GM19238 (cell line): ENCODE data around the gene BCL6.
A peak's percentile ranks its signal among the peaks of the same experiment; 100 is the strongest.

Experiments used
- DNase-seq: peaks from one replicate; pipeline ENCODE4 v3.0.0; 2011; ENCODE audit warnings: low spot score; ENCODE audit not compliant: insufficient read length

Gene BCL6

DNA sequence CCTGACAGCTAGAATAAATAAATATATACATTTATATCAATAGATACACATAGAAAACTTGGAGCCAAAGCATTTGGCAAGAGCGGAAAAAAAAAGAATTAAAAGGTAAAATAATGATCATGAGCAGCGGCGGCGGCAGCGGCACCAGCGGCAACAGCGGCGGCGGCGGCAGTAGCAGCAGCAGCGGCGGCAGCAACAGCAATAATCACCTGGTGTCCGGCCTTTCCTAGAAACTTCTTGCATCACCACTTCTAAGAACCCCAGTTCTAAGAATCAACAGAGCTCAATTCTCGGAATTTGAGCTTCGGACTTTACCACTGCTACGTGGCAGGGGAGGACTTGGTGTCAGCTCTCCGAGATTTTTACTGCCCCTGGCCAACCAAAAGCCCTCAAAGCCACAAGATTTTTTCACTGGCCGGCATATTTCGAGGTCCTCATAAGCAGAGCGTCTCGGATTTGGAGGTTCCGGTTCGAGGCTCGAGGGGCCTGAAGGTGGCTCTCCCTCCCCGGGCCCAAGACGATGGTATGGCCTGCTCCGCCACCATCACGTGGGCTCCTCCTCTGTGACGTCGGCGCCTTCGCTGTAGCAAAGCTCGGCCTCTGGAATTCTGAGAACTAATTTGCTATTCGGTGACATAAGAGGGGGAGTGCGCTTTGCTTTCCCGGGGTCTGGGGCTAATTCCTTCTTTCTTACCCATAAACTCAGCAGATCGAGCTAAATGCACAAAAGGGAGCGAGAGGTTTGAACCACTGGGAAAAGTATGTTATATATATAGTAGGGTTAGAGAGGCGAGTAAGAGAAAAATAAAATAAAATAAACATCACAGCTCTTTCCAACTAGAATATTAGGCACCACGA is at the start of gene BCL6:
Gene BCL6, minus strand, starts transcription at position 268 of the 858 bp plus-strand sequence. CDS start 11,775 bp downstream, outside the sequence.
- peak; percentile 42 for DNase-seq

DNA sequence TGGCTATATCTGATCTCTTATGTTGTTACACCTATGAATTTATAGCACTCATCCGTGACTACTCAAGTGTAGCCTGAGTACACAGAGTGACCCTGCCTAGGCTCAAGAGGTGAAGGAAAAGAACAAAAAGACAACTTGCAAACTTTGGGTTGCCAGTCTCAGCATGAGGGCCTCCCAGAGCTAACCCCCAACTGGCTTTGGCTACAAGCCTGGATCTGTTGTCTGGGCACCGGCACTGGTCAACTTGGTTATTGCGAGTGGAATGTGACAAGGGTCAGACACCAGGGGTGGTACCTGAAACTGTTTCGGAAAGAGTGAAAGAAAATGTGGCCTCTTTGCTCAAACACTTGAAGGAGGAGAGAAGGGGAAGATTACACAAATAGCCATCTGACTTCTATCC is 49.5 kb upstream of the BCL6 start:
- no peak for DNase-seq

DNA sequence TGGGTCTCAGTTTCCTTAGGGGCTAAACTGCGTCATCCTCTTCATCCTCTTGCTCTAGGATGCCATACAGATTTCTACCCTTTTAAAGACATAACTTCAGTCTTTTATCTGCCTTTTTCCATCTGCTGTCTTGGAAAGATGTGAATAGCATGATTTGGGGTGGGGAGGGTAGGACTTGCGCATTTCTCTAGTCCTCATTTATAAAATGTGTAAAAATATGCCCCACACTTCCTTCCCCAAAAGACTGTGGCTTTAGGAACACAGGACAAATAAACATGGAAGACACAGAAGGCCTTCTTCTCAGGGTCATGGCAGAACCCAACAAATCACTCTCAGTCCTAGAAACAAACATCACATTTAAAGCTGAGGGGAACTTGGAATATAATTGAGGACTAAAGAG is 48.4 kb upstream of the BCL6 start:
- DNase-seq = no peak

DNA sequence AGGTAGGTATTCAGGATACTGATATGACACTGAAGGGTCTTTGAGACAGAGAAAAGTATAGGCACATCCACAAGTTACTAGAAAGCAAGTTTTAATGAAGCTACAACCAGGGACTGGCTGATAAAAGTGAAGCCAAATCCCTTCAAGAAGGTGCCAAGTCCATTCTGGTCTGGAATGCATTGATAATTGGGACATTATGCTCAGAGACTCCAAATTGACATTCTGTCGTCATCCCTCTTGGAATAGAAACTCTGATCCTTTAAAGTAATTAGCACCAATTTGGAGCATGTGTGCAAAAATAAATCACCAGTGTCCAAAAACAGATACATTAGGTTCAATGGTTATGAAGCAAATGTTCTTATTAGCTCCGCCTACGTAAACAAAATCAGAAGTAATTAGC is 47.3 kb upstream of the BCL6 start:
- DNase-seq = no peak

DNA sequence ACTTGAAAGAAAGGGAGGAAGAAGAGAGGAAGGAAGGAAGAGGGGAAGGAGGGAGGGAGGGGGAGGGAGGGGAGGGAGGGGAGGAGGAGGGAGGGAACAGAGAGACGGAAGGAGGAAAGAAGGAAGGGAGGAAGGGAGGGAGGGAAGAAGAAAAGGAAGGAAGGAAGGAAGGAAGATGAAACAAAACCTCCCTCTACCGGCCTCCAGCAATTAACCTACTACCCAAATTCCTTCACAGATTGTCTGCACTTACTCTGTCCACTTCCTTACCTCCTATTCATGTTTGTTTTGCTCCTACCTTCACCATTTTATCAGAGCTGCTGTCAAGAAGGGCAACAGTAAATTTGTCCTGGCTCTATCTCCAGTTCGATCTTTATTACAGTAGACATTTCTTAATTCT is 44.6 kb upstream of the BCL6 start:
- no peak for DNase-seq

DNA sequence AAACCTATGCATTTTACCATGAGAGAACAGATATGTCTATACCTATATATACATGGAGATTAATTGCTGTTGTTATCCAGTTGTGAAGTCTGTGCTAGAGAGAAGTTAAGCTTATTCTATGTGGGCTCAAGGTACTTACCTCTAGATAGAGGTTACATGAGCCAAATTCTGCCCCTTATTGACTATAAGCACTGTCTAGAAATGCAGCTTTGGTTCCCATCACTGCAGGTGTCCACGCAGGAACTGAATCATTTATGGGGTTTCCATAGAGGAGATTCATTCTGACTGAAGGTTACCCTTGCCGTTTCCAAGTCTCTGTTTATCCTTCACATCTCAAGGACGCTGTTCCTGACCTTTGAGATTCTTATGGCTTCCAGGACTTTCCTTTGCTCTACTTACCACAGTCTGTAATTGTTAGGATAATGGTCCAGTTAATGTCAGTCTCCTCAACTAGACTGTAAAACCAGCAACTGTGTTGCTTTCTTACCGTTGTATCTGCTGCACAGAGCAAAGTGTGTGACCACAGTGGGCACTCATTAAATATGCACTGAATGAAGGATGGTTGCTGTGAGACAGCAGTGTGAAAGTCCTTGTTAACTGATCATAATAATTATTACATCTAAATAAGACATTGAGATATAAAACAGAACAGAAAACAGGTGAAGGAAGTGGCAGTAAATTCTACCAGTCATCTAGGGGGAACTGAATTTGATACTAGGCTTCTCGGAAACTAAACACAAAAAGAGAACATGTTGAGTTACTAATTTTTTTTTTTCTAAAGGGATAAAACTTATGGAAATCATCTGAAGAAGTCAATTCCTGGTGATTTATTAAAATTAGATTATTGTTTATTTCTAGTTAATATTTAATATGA is 44.0 kb upstream of the BCL6 start:
- DNase-seq = no peak

DNA sequence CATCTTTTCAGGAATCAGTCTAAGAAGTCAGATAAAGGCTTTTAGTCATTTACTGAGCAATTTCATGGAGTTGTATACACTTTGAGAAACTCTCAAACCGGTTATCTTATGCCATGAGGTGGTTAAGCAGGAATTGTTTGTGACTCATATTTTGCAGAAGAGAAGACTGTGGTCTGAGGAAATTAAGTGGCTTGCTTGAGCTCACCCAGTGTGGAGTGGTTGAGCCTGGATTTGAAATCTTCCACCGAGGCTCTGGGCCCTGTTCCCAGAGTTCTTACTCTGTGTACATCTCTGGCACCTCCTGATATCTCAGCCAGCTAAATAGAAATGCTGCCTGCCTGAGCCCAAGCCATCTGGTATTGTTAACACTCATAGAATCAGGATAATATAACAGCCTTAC is 37.8 kb upstream of the BCL6 start:
- DNase-seq = no peak

DNA sequence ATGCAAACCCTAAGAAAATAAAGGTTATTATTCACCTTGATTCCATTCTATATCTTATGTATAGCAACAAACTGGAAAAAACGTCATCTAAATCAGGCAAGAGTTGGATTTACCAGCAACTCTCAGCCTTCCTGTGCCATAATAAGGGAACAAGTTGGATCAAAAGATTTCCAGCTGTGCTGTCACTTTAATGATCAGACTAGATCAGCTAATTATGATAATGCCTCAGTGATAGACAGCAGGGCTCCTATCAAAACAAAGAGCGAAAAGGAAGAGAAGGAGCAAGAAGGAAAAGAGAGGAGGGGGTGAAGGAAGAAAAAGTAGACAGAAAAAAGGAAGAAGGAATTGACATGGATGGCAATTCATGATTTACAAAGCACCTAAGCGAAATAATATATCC is 36.7 kb upstream of the BCL6 start:
- DNase-seq = no peak

DNA sequence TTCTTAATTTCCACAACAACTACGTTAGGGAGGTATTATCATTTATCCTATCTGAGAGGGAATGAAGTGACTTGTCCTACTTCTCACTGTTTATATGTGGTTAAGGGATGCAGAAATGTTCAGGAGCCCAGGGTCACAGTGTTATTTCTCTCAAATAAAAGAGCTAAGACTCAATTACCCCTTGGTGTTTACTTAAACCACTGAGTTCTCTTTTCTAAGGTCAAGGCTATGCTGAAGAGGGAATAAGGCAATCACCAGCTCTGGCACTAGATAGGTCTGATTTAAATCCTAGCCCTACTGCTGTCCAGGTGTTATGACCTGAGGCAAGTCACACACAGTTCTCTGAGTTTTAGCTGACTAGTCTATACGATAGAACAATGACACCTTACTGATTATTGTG is 35.7 kb upstream of the BCL6 start:
- DNase-seq = no peak

DNA sequence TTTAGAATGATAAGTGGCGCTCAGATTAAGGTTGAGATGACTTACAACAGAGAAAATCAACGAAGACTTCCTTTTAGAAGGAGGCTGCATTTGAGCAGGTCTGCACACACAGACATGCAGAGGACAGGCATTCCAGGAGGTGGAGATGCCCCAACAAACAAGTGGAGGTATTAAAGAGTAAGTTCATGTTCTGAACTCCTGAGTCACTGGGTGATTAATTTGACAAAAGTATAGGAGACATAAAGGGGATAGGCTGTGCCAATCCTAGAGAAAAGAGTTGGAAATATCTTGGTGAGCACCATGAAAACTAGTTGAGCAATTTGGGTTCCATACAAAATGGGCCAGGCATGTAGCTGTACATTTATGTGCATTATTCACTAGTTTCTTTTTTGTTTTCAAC is 33.5 kb upstream of the BCL6 start:
- no peak for DNase-seq

DNA sequence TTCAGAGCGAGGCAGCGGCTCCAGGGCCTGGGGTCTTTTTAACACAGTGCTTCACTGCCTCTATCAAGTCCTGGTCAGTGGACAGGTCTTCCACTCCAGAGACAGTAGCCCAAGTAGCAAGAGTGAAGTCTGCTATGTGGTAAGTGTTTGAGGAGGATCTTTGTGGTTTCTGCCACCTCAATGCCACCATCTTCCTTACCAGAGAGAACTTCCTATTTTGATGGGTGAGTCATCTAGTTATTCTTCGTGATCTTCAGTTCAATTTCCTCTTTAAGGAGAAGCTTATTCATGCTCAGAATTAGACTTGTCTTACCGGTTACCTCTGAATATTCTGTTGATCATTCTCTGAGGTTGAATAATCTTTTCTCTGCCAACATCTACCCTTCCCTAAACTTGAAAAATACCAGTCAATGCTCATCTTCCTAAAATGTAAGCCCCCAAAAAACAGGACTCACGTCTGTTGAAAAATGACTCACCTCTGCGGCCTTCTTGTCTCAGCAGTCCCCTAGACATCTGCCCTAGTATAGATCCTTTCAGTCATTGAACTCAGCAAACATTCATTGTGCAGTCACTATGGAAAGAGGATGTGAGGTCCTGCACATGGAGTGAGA is 32.2 kb upstream of the BCL6 start:
- no peak for DNase-seq

DNA sequence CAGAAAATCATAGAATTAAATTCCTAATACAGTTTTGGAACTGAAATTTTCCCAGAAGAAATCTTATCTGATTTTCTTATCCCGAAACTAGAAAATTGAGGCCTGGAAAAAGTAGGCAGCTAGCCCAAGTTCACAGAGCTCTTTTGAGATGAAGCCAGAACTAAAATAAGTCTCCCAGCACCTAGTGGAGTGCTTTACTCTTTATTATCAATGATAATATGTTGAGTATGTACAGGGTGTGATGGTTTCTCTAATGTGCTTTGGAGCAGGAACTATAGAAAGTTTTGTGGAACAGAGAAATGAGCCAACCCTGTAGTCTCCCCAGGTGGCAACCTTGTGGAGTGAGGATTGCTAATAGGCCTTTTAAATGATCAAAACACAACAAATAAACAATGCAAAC is 30.3 kb upstream of the BCL6 start:
- no peak for DNase-seq

DNA sequence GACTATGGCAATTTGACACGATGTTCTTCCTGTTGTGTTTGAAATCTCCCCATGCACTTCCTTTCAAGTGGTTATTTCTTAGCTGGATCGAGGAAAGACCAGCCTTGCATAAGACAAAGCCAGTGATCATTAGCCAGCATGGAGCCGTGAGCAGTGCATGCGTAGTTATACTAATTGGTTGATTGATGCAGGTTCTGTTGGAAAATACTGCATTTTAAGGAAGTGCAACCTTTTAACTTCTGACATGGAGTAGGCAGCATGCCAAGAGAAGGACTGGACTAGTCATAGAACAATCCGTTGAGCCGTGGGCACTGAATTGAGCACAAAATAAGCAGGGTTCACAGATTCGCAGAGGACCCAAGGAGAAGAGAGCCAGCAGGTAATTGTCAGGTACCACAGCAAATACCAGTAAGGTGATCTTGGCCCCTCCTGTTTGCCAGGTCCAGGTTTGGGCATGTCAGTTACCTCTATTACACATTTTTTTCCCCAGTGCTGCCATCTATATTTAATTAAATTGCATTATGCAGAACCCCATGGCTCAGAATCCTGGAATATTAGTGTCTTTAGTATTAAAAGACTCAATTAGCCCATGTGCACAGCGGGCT is 29.0 kb upstream of the BCL6 start:
- no peak for DNase-seq

DNA sequence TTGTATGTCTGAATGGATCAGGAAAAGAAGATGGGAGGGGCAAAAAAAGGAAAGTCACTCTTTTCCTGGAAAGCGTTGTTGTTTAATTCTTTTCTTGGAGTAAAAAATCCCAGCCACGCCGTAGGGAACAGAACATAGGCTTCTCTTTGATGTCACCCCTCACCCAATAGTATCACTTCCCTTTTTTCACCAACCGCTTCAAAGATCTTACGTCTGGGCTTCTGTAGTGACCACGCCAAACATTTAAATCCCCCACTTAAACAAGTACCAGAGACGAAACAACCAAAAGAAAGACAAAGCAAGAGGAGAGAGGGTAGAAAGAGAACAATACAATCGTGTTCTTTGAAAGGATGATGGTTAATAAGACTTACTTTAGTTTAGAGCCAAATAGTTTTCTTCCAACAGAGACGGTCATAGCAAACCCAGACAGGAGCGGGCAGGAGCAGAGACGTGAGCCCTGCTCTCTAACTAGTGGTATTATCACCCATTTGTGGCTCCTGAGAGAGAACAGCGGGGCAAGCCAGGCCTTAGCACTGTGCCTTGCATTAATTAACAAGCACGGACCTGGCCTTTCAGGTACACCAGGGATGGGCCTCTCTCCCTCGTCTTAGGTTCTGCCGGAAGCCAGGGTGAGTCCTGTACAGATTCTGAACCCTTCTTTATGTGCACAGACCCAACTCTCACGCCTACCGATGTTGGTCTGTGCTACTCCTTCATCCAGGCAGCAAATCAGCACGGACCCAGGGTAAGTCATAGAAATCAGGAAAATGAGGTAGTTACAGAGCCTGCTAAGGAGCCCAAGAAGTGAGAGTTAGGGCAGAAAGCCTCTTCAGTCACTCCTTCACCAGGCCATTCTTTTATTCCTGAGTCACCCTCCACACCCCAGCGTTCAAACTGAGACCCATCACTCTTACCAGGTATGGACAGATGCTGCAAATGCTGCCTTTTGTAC is 28.2 kb upstream of the BCL6 start:
- peak; percentile 12 for DNase-seq

DNA sequence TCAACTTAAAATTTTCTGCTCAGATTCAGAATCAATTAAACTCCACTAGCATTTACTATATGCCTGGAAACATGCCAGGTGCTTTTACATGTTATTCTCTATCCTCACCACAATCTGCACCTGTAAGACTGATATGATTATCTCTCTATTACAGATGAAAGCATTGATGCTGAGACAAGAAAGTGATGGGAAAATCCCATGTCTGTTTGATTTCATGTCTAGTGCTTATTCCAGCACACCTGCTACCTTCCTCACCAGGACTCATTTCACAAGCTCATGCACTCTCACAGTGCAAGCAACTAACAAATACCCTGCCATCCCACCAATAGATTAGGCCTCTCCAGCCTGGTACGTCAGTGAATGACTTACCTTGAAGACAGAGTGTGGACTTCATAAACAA is 25.0 kb upstream of the BCL6 start:
- no peak for DNase-seq

DNA sequence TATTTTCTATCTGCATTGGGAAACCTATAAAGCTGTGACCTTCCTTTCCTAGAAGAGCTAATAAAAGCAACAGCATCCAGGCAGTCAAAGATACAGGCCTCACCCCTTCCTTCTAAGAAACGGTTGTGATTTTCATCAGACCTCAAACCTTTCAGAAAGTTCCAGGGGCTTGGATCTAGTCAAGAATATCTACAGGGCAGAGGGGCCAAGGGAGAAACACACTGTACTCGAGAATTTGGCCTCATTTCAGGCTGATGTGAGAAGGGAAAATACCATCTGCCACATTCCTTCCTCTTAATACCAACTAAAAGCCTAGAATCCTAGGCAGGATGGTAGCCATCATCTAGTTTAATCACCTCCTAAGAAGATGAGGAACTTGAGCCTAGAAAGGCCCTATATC is 24.5 kb upstream of the BCL6 start:
- no peak for DNase-seq

DNA sequence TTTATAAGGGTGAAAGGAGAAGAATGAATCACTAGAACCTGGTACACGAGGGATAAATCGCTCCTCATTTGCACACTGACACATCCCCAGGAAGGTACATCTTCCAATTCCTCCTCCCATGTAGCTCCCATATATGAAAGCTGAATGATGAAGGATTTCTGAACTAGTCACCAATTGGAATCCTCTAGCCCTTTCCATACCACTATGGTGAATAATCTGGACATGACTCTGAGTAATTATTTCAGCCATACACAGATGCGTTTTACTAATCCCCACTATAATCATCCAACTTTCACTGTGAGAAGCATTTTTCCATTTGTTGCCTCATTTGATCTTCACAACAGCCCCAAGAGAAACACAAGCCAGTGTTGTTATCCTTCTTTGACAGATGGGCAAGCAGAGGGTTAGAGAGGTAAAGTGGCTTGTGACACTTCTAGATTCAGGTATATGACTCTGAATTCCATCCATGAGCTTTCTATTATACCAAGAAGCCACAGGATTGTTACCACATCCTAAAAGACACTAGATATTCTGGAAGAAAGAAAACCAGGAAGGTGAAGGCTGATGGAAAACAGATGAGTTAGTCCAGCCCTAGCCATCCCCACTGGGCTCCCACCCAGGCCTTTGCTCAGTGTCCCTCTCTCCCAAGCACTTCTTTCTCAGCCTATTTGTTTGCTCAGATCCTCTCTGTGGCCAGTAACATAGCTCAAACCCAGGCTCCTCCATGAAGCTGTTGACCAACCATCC is 22.2 kb upstream of the BCL6 start:
- no peak for DNase-seq

DNA sequence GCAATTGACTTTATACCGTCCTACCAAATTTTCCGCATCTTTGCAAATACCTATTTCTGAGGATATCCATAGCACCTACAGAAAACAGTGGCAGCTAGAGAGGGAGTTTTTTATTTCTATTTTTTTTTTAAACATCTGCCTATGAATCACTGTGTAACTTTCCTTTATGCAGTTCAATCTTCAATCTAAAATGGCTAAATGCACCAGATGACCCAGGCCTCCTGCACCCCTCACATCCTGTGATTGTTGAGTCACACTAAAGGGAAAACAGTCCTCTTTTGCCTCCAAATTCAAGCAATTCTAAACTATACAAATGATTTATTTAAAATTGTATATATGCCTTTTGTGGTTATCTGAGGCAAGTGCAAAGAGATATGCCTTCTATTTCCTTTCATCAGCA is 20.1 kb upstream of the BCL6 start:
- no peak for DNase-seq

DNA sequence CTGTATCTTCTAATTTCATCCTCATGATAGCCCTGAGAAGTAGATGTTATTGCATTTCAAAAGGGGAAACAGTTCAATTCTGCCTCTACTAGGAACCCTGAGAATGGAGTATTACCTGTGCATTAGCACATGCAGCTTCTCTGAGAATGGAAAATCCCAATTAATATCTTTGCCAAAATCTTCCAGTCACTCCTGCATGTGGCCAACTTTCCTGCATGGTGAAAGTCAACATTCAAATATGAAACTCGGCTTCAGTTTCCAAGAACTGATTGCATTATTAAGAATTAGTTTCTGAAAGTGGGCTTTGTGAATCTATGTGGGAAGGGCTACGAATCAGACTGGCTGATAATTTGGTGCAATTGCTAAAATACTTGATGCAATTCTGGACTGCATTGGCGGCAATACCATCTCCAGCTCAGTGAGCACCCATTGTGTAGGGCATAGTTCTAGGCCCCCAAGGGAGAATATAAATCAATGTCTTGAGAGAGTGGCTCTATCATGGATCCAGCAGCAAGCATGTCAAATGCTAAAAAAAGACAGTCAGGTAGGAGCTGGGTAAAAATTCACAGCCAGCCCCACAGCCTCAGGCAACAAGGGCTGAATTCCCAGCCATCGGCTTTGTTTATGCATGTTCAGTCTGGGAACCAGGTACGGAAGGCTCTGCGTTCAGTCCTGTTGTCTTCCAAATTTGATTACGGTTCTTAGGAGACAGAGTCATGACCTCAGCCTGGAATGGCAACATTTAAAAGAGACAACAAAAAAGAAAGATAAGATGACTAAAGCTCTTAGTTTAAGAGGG is 18.8 kb upstream of the BCL6 start:
- DNase-seq = no peak
